ENCODE results near the gene CAPN11. TPM values are rescaled to one million over a fixed set of nuclear protein-coding genes. Genes with fewer than 3 reads are reported as not detected.

Gene CAPN11
- total RNA-seq (2014; rRNA removed; shearing (Covaris generic); ENCODE audit: low replicate concordance), result not detected in 2 replicates

DNA sequence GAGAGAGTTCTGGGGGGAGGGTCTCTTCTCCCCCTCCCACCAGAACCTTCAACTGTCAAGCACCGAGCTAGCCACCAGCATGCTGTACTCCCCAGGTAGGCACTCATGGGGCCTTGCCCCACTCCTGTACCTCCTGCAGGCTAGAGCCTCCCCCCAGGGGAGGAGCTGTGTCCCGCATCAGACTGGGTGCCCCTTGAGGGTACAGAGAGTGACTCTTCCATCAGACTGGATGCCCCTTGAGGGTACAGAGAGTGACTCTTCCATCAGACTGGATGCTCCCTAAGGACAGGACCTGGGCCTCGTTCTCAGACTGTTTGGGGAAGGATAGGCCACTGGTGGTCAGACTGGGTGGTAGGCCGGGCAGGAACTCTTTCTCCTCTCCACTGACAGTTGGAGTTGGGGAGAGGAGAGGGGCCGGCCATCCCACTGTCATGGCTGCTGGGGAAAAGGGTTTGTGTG is at the start of gene CAPN11:
CAPN11 (plus strand) TSS at position 51 of the 459 bp plus-strand sequence; CDS start at position 80, 29 bp downstream.
- no peak within 1 kb of the TSS for H3K4me3 ChIP-seq (ENCODE audit: low read length)
- H3K9ac ChIP-seq (ENCODE audit: low read length), result no peak within 1 kb of the TSS
- no peaks in the 10 kb centered on the region for H3K36me3 ChIP-seq (ENCODE audit: insufficient read depth, low read length)
- no peak for DNase-seq
- no peak within 1 kb of the TSS for H3K27ac ChIP-seq (ENCODE audit: low read length)
- no peaks in the 10 kb centered on the region for H3K9me3 ChIP-seq (ENCODE audit: low read length)
- H2AFZ ChIP-seq (ENCODE audit: low read length), result no peak within 1 kb of the TSS
- no peaks in the 10 kb centered on the region for H4K20me1 ChIP-seq (ENCODE audit: insufficient read depth, low read depth, low read length)
- no peaks in the 10 kb centered on the region for H3K79me2 ChIP-seq (ENCODE audit: low read length)
- peaks cover 7% of the 10 kb centered on the region for H3K4me1 ChIP-seq (ENCODE audit: low read length)
- no peaks in the 10 kb centered on the region for H3K9me2 ChIP-seq (replicated peaks; ENCODE audit: insufficient read depth, low read length)
- H3K4me2 ChIP-seq (ENCODE audit: low read depth, low read length, poor library complexity, severe bottlenecking), result no peak within 1 kb of the TSS
- no peaks in the 10 kb centered on the region for H3K27me3 ChIP-seq (ENCODE audit: low read length)

DNA sequence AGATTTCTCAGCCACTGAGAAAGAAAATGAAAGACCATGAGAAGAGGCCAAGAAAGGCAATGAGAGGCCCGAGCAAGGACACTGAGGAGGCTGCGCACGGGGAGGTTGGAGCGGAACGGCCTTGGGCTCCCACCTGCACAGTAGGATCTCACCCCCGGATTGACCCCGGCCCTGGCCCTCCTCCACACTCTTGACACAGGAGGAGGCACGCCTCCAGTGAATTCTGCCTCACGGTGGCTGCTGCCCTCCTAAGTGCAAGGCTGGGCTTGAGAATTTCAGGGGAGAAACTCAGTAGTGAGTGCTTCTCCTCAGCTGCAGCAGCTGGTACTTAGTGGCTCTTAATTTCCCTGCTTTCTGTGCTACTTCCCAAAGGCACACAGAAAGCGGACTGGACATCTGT is 49.4 kb upstream of the CAPN11 start:
- H2AFZ ChIP-seq (ENCODE audit: low read length), result no peak overlapping the region

DNA sequence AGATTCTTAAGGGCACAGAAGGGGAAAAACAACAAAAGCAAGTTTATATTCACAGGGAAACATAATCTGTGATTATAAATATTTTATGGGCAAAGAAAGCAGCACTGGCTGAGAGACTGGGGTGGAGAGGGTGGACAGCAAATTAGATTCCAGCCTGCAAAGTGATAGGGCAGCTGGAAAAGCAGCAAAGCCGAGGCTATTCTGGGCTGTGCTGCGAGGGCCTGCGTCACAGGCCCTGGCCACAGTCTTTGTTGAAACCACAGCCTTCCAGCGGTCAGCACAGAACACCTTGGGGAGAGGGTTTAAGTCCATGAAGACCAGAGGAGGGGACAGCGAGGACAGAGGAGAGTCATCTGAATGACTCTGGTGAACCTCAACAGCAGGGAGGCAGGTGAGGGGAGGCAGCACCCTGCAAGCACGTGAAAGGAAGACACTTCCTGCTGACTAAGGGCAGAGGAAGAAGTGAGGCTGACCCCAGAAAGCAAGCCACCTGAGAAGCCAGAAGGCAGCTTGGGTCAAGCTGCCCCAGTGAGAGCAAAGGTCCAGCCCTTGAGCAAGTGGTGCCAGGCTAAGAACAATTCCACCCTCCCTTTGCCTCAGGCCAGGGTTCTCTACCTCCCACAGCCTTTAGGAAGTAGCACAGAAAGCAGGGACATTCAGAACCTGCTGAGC is 48.5 kb upstream of the CAPN11 start:
- Histone ChIP-seq H2AFZ (ENCODE audit: low read length) (no peak overlapping the region), H3K4me2 (ENCODE audit: low read depth, low read length, poor library complexity, severe bottlenecking) (no peak overlapping the region), H3K79me2 (ENCODE audit: low read length) (peaks cover 52% of the 10 kb centered on the region), H3K4me1 (ENCODE audit: low read length) (no peaks in the 10 kb centered on the region), H3K36me3 (ENCODE audit: insufficient read depth, low read length) (peaks cover 36% of the 10 kb centered on the region), H3K27me3 (ENCODE audit: low read length) (no peaks in the 10 kb centered on the region), H3K27ac (ENCODE audit: low read length) (no peak overlapping the region), H3K4me3 (ENCODE audit: low read length) (no peak overlapping the region), H3K9me2 (replicated peaks; ENCODE audit: insufficient read depth, low read length) (no peaks in the 10 kb centered on the region), H4K20me1 (ENCODE audit: insufficient read depth, low read depth, low read length) (peaks cover 31% of the 10 kb centered on the region), H3K9me3 (ENCODE audit: low read length) (no peaks in the 10 kb centered on the region), H3K9ac (ENCODE audit: low read length) (no peak overlapping the region)
- DNase-seq, result no peak

More for the DNA sequence above, 49.4 kb upstream of the CAPN11 start:
- H3K9me3 ChIP-seq (ENCODE audit: low read length), result no peaks in the 10 kb centered on the region
- peaks cover 36% of the 10 kb centered on the region for H3K36me3 ChIP-seq (ENCODE audit: insufficient read depth, low read length)
- peaks cover 53% of the 10 kb centered on the region for H3K79me2 ChIP-seq (ENCODE audit: low read length)
- H3K27me3 ChIP-seq (ENCODE audit: low read length), result no peaks in the 10 kb centered on the region
- H4K20me1 ChIP-seq (ENCODE audit: insufficient read depth, low read depth, low read length), result peaks cover 29% of the 10 kb centered on the region
- no peaks in the 10 kb centered on the region for H3K9me2 ChIP-seq (replicated peaks; ENCODE audit: insufficient read depth, low read length)
- no peak overlapping the region for H3K9ac ChIP-seq (ENCODE audit: low read length)
- H3K4me1 ChIP-seq (ENCODE audit: low read length), result no peaks in the 10 kb centered on the region
- no peak overlapping the region for H3K27ac ChIP-seq (ENCODE audit: low read length)
- no peak overlapping the region for H3K4me3 ChIP-seq (ENCODE audit: low read length)
- no peak overlapping the region for H3K4me2 ChIP-seq (ENCODE audit: low read depth, low read length, poor library complexity, severe bottlenecking)
- no peak for DNase-seq

DNA sequence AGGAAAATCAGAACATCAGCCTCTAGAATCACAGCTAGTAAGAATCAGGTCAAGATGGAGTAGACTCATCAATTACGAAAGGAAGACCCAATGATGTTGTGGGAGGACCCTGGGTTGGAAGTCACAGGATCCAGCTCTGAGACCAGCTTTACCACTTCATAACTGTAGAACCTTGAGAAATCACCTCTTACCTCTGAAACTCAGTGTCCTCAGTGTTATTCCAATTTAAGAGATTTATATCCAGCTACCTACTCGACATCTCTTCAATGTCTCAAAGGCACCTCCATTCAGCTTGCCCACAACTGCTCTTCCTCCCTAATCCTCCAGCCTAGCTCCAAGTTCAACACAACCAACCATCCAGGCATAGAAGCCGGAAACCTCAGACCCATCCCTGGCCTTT is 47.7 kb upstream of the CAPN11 start:
- Histone ChIP-seq H3K27ac (ENCODE audit: low read length) (no peak overlapping the region), H3K36me3 (ENCODE audit: insufficient read depth, low read length) (peaks cover 36% of the 10 kb centered on the region), H3K9me2 (replicated peaks; ENCODE audit: insufficient read depth, low read length) (no peaks in the 10 kb centered on the region), H3K27me3 (ENCODE audit: low read length) (no peaks in the 10 kb centered on the region), H3K79me2 (ENCODE audit: low read length) (peaks cover 59% of the 10 kb centered on the region), H3K9me3 (ENCODE audit: low read length) (no peaks in the 10 kb centered on the region), H3K4me3 (ENCODE audit: low read length) (no peak overlapping the region), H3K9ac (ENCODE audit: low read length) (no peak overlapping the region), H2AFZ (ENCODE audit: low read length) (no peak overlapping the region), H3K4me1 (ENCODE audit: low read length) (no peaks in the 10 kb centered on the region), H3K4me2 (ENCODE audit: low read depth, low read length, poor library complexity, severe bottlenecking) (no peak overlapping the region), H4K20me1 (ENCODE audit: insufficient read depth, low read depth, low read length) (peaks cover 35% of the 10 kb centered on the region)
- no peak for DNase-seq

DNA sequence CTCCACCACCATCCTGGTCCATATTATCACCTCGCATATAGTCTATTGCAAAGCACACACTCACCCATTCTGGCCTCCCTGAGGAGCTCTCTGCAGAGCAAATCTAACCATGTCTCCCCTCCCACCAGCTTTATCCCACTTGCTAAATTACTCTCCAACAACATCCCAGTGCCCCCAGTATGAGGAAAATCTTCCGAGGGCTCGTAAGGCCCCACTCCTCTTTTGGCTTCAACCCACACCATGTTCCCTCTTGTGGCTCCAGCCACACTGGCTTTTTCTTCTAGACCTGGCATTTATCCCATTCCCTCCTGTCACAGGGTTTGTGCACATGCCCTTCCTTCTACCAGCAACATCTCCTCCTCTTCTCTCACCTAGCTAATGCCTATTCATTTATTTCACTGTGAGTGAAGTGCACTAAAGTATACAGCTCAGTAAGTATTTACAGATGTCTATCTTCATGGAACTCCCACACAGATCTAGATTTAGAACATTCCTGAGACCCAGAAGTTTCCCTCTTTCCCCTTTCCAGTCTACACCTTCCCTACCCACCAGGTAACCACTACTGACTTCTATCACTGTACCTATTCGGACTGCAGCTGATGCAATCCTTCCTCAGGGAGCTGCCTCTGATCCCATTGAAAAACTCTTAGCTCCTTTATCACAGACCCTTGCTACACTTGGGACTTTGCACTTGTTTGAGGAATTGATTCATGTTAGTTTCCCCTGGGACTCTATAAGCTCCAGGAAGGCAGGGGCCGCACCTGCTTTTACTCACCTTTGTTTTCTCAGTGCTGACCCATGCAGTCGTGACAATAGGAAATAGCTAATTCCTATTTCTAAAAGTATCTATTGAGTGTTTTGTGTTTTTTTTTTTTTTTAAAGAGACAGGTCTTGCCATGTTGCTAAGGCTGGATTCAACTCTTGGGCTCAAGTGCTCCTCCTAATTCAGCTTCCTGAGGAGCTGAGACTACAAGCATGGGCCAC is 46.9 kb upstream of the CAPN11 start:
- no peaks in the 10 kb centered on the region for H3K9me2 ChIP-seq (replicated peaks; ENCODE audit: insufficient read depth, low read length)
- H3K36me3 ChIP-seq (ENCODE audit: insufficient read depth, low read length), result peaks cover 40% of the 10 kb centered on the region
- no peaks in the 10 kb centered on the region for H3K9me3 ChIP-seq (ENCODE audit: low read length)

DNA sequence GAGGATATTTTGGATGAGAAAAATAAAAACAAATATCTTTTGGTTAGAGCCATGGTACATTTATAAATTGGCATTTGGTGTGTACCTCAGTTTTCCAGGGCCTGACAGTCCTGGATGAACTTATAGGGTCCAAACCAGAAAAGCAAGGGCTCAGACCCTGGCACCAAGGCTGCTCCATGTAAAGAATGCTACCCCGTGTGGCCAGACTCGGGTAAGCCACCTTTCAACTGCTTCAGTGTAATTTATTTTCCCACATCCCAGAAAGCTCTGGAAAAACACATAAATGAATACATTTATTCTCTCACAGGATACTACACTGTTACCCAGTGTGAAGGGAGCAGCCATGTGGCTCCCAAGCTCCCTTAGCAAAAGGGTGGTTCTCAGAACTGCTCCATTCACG is 45.2 kb upstream of the CAPN11 start:
- H3K9ac ChIP-seq (ENCODE audit: low read length), result no peak overlapping the region
- H2AFZ ChIP-seq (ENCODE audit: low read length), result no peak overlapping the region
- H3K36me3 ChIP-seq (ENCODE audit: insufficient read depth, low read length), result peaks cover 36% of the 10 kb centered on the region
- no peaks in the 10 kb centered on the region for H3K27me3 ChIP-seq (ENCODE audit: low read length)
- H3K4me1 ChIP-seq (ENCODE audit: low read length), result peaks cover 3% of the 10 kb centered on the region; the same call in 1 of the 2 replicates
- H3K79me2 ChIP-seq (ENCODE audit: low read length), result peaks cover 75% of the 10 kb centered on the region
- H3K4me2 ChIP-seq (ENCODE audit: low read depth, low read length, poor library complexity, severe bottlenecking), result no peak overlapping the region
- H3K27ac ChIP-seq (ENCODE audit: low read length), result no peak overlapping the region
- no peaks in the 10 kb centered on the region for H3K9me2 ChIP-seq (replicated peaks; ENCODE audit: insufficient read depth, low read length)
- DNase-seq, result no peak
- H3K4me3 ChIP-seq (ENCODE audit: low read length), result no peak overlapping the region
- H3K9me3 ChIP-seq (ENCODE audit: low read length), result no peaks in the 10 kb centered on the region
- peaks cover 51% of the 10 kb centered on the region for H4K20me1 ChIP-seq (ENCODE audit: insufficient read depth, low read depth, low read length)

More for the DNA sequence above, 46.9 kb upstream of the CAPN11 start:
- H3K4me2 ChIP-seq (ENCODE audit: low read depth, low read length, poor library complexity, severe bottlenecking), result no peak overlapping the region
- H3K79me2 ChIP-seq (ENCODE audit: low read length), result peaks cover 67% of the 10 kb centered on the region
- H3K27ac ChIP-seq (ENCODE audit: low read length), result no peak overlapping the region
- no peaks in the 10 kb centered on the region for H3K4me1 ChIP-seq (ENCODE audit: low read length)
- H3K27me3 ChIP-seq (ENCODE audit: low read length), result no peaks in the 10 kb centered on the region
- H3K9ac ChIP-seq (ENCODE audit: low read length), result no peak overlapping the region
- H2AFZ ChIP-seq (ENCODE audit: low read length), result no peak overlapping the region
- no peak for DNase-seq
- H3K4me3 ChIP-seq (ENCODE audit: low read length), result no peak overlapping the region
- peaks cover 39% of the 10 kb centered on the region for H4K20me1 ChIP-seq (ENCODE audit: insufficient read depth, low read depth, low read length)

DNA sequence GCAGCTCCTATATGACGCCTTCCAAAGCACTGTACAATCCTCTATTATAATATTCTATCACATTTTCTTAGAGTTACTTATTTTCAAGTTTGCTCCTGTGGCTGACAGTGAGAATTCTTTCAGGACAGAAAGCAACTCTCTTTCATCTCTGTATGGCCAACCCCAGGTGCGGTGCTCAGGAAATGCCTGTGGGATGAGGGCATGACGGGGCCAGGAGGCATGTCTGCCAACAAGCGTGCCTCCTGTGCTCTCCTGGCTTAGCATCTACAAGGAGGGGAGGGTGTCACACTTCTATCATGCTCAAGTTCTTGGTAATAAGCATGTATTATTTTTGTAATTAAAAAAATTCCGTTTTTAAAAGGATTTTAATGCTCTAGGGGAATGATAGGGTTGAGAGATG is 42.8 kb upstream of the CAPN11 start:
- H3K9me3 ChIP-seq (ENCODE audit: low read length), result no peaks in the 10 kb centered on the region
- H3K4me2 ChIP-seq (ENCODE audit: low read depth, low read length, poor library complexity, severe bottlenecking), result no peak overlapping the region
- H3K27me3 ChIP-seq (ENCODE audit: low read length), result no peaks in the 10 kb centered on the region
- H3K4me1 ChIP-seq (ENCODE audit: low read length), result peaks cover 4% of the 10 kb centered on the region; the same call in 1 of the 2 replicates
- H3K36me3 ChIP-seq (ENCODE audit: insufficient read depth, low read length), result peaks cover 31% of the 10 kb centered on the region
- peaks cover 59% of the 10 kb centered on the region for H4K20me1 ChIP-seq (ENCODE audit: insufficient read depth, low read depth, low read length)
- no peak overlapping the region for H3K9ac ChIP-seq (ENCODE audit: low read length)
- H2AFZ ChIP-seq (ENCODE audit: low read length), result no peak overlapping the region
- H3K4me3 ChIP-seq (ENCODE audit: low read length), result no peak overlapping the region
- no peak for DNase-seq
- no peak overlapping the region for H3K27ac ChIP-seq (ENCODE audit: low read length)
- H3K9me2 ChIP-seq (replicated peaks; ENCODE audit: insufficient read depth, low read length), result no peaks in the 10 kb centered on the region
- peaks cover 86% of the 10 kb centered on the region for H3K79me2 ChIP-seq (ENCODE audit: low read length)
